Endothelial cell (in vitro differentiated cells): ENCODE results near the gene PDE6H. TPM values are rescaled to one million over a fixed set of nuclear protein-coding genes. Genes with fewer than 3 reads are reported as not detected.

Experiments
- DNase-seq: peaks from one replicate; pipeline ENCODE4 v3.0.0; 2021; ENCODE audit warnings: low spot score
- H3K27ac Mint-ChIP-seq: one replicate; pipeline ENCODE4 v1.8.0; 2021; ENCODE audit warnings: mixed read lengths, inconsistent platforms; ENCODE audit not compliant: unreplicated experiment
- H3K27me3 Mint-ChIP-seq: one replicate; pipeline ENCODE4 v1.8.0; 2021; ENCODE audit warnings: mild to moderate bottlenecking, moderate library complexity, mixed read lengths, inconsistent platforms; ENCODE audit not compliant: unreplicated experiment
- H3K36me3 Mint-ChIP-seq: one replicate; pipeline ENCODE4 v1.8.0; 2021; ENCODE audit warnings: mild to moderate bottlenecking, low read depth, mixed read lengths, inconsistent platforms; ENCODE audit not compliant: unreplicated experiment
- H3K4me1 Mint-ChIP-seq: one replicate; pipeline ENCODE4 v1.8.0; 2021; ENCODE audit warnings: mild to moderate bottlenecking, mixed read lengths, inconsistent platforms; ENCODE audit not compliant: unreplicated experiment
- H3K4me3 Mint-ChIP-seq: one replicate; pipeline ENCODE4 v1.8.0; 2021; ENCODE audit warnings: mild to moderate bottlenecking, mixed read lengths, inconsistent platforms; ENCODE audit not compliant: unreplicated experiment
- H3K9me3 Mint-ChIP-seq: one replicate; pipeline ENCODE4 v1.8.0; 2021; ENCODE audit warnings: mixed read lengths, inconsistent platforms; ENCODE audit not compliant: unreplicated experiment
- CTCF ChIP-seq: fragments of 200-600 bp; sonication (generic); IDR thresholded peaks from one replicate; pipeline ENCODE4 v1.5.0; 2021; ENCODE audit warnings: antibody characterized with exemption; ENCODE audit not compliant: unreplicated experiment
- total RNA-seq: library from RNA; stranded (reverse); fragmentation: NEBNext Ultra II Directional; extraction: Animal tissue kit (Norgen Biotek cat#: 25700); gene quantifications from one replicate; pipeline ENCODE4 v1.2.1, GENCODE V29; 2021; ENCODE audit not compliant: unreplicated experiment

The PDE6H gene
- total RNA-seq, 1 donor from 2014 or later: not detected

- peak; percentile 41 for DNase-seq
- TF ChIP-seq CTCF: no peak
- Mint-ChIP-seq H3K36me3 (no peaks in the 10 kb centered on the region), H3K27me3 (peaks cover 3% of the 10 kb centered on the region), H3K9me3 (no peaks in the 10 kb centered on the region), H3K27ac (no peak overlapping the region), H3K4me1 (no peaks in the 10 kb centered on the region), H3K4me3 (no peak overlapping the region)
These were observed 36.5 kb upstream of the PDE6H start for GRCh38 chr12:14936224-14936861.

GRCh38 chr12:14937014-14937413 lies 35.8 kb upstream of the PDE6H start:
- H3K27ac Mint-ChIP-seq: no peak overlapping the region
- no peak for DNase-seq
- H3K4me1 Mint-ChIP-seq: no peaks in the 10 kb centered on the region
- H3K9me3 Mint-ChIP-seq: no peaks in the 10 kb centered on the region
- H3K36me3 Mint-ChIP-seq: peaks cover 3% of the 10 kb centered on the region
- no peak for TF ChIP-seq CTCF
- peaks cover 3% of the 10 kb centered on the region for H3K27me3 Mint-ChIP-seq
- no peak overlapping the region for H3K4me3 Mint-ChIP-seq

DNA sequence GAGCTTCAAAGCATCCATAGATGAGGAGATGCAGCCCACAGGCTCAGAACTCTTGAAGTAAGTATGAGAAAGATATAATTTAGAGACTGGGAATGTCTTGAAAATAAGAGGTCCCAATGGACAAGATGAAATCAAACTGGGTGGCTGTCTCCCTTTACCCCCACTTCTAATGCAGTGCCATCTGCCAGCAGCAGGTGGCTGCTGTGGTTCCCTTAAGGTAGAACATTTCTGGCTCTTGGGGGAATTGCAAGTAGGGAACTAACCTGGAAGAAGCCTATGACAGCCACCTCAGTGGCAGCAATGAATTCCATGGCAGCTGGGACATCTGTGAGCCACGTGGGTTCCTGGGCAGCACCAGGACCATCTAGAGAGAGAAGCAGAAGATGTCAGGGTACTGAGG lies 35.2 kb upstream of the PDE6H start:
- H3K9me3 Mint-ChIP-seq: no peaks in the 10 kb centered on the region
- peaks cover 9% of the 10 kb centered on the region for H3K36me3 Mint-ChIP-seq
- no peak overlapping the region for H3K4me3 Mint-ChIP-seq

DNA sequence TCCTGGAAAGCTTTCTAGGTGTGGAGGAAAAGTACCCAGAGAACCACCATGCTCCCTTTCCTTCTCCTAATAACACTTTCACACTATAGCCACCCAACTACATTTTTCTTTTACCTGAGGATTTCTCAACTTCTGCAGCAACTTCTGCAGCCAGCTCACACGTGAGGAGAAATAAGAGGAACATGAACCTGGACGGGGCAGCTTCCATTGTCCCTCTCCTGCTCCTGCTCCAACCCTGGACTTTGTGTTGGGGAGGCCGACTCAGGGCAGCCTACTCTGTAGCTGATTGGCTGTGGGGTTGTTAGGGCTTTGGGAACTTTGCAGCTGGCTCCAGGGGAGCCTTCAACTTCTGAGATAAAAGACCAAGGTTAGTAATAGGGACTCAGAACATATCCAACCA lies 34.5 kb upstream of the PDE6H start, which contains the start of gene ERP27:
Gene ERP27, minus strand, starts transcription at position 237 of the 400 bp plus-strand sequence. Its CDS starts 29 bp downstream, at position 208.
- TF ChIP-seq CTCF: no peak
- DNase-seq: no peak
- H3K36me3 Mint-ChIP-seq: peaks cover 9% of the 10 kb centered on the region
- H3K27me3 Mint-ChIP-seq: peaks cover 5% of the 10 kb centered on the region
- no peaks in the 10 kb centered on the region for H3K9me3 Mint-ChIP-seq
- no peak within 1 kb of the TSS for H3K4me3 Mint-ChIP-seq
- no peaks in the 10 kb centered on the region for H3K4me1 Mint-ChIP-seq
- no peak within 1 kb of the TSS for H3K27ac Mint-ChIP-seq

More for the DNA sequence above, 35.2 kb upstream of the PDE6H start:
- Mint-ChIP-seq H3K4me1 (no peaks in the 10 kb centered on the region), H3K27me3 (peaks cover 5% of the 10 kb centered on the region), H3K27ac (no peak overlapping the region)
- no peak for DNase-seq
- peak; percentile 36 for TF ChIP-seq CTCF

- peaks cover 6% of the 10 kb centered on the region for H3K27me3 Mint-ChIP-seq
- no peak overlapping the region for H3K4me3 Mint-ChIP-seq
- H3K27ac Mint-ChIP-seq: no peak overlapping the region
- DNase-seq: no peak
- H3K4me1 Mint-ChIP-seq: peaks cover 5% of the 10 kb centered on the region
- peaks cover 18% of the 10 kb centered on the region for H3K36me3 Mint-ChIP-seq
- no peak for TF ChIP-seq CTCF
- H3K9me3 Mint-ChIP-seq: no peaks in the 10 kb centered on the region
These were observed 31.5 kb upstream of the PDE6H start for GRCh38 chr12:14941369-14941768.
